Measurements from ENCODE around the gene PLBD1. TPM values are rescaled to one million over a fixed set of nuclear protein-coding genes. Genes with fewer than 3 reads are reported as not detected.

The PLBD1 gene
- polyA plus RNA-seq, 1 donor: 18.8 TPM

DNA sequence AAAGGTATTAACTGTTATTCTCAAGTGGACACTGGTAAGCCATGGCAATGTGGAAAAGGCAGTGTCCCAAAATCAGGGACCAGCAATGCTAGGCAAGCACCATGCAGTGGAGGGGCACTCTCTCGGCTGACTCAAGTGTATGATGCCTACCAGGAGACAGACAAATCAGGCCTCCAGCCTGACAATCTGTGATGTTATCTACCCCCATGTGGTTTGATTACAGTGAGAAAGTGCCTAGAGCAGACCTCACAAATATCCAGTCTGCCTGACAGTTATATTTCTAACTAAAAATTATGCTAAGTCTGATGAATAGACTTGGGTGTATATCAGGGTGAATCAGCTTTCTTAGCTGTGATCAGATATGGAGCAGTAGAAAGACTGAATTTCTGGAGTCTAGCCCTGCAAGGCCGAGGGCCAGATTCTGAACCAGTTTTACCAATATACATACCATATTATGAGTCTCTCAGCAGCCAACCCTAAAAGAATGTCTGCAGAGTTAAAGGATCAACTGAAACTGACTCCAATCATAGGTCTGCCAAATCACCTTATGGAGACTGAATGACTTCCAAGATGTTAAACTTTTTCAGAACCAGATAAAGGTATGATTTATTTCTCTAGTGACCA is 3.2 kb downstream of the PLBD1 start:
- DNase-seq: no peak

DNA sequence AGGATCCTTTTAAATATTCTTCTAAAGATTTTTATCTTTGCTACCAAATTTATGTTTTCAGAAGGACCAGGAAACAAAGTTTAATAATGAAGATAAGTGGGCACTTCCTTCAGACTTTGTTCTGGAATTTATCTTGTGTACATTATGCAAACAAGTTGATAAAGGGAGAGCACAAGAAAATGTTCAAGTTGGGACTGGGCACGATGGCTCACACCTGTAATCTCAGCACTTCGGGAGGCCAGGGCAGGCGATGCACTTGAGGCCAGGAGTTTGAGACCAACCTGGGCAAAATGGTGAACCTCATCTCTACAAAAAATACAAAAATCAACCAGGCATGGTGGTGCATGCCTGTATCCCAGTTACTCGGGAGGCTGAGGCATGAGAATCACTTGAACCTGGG is 4.6 kb downstream of the PLBD1 start:
- no peak for DNase-seq

DNA sequence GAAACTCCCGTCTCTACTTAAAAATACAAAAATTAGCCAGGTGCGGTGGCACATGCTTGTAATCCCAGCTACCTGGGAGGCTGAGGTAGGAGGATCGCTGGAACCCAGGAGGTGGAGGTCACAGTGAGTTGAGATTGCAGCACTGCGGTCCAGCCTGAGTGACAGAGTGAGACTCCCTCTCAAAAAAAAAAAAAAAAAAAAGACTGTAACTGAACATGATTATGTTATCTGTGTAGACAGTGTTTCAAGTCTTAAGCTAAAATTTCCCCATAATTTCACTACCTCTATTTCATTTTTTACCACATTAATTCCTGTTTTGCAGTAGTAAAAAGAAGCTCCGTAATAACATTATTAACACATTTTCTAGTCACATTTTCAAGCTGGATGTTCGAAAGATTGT is 5.4 kb downstream of the PLBD1 start:
- DNase-seq: no peak

DNA sequence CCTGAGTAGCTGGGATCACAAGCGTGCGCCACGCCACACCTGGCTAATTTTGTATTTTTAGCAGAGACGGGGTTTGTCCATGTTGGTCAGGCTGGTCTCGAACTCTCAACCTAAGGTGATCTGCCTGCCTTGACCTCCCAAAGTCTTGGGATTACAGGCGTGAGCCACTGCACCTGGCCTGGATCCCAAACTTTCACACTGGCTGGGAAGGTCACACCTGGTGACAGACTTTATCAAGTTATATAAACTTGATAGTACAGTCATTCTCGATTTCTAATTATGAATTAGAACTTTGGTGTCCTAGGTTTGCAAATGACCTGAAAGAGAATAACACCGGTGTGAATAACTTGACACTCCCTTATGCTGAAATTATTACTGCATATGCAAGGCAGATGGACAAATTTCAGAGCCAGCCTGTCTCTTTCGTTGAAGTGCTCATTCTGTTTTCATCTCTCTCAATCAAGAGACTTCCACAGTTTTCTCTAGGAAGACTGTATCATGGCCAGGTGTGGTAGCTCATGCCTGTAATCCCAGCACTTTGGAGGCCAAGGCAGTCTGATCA is 5.9 kb downstream of the PLBD1 start:
- no peak for DNase-seq

DNA sequence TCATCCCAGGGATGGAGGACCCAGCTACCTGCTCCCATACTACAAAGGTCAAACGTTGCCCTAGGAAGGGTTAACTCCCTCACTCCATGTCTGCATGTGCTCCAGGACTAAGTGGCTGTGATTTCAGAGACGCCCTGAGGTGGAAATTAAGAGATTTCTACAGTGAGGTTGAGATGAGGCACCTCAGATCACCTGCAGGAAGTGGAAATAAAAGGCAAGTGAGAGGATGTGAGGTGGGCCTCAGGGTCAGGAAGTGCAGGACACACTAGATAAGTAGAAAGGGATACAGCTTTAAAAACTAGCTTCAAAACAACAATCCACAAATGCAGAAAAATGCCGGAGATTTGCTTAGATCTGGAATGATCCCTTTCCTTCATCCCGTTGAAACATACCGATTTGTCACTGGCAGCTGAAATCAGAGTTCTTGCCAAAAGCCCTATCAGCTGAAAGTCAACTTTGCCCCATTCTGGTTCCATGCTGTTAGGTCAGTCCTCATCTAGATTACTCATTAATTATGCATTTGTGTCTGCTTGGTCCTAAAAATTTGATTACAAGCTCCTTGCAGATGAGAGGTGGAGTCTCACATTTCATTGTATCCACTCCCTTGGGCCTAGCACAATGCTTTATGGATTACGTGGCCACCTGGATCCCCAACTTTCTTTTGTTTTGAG is 6.6 kb downstream of the PLBD1 start:
- no peak for DNase-seq

DNA sequence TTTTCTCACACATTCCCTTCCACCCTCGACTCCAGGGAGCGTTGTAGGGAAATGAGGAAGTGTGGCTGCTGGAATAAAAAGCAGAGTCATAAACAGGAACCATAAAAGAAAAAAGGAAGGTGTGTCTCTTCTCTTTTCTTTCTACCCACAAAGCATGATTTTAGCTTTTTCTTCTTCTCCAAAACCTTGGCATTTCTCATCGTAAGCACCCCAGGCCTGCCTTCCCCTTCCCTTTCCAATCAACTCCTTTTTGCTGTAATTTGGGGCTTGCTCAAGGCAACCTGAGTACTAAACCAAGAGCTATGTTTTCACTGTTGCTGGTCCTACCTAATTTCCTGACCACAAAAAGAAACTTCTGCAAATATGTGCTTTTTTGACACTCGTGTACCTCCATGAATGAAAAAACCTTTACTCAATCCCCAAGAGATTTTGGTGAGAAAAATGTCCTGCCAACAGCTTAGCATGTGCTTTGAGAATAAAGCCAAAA is 9.2 kb downstream of the PLBD1 start:
- no peak for DNase-seq

DNA sequence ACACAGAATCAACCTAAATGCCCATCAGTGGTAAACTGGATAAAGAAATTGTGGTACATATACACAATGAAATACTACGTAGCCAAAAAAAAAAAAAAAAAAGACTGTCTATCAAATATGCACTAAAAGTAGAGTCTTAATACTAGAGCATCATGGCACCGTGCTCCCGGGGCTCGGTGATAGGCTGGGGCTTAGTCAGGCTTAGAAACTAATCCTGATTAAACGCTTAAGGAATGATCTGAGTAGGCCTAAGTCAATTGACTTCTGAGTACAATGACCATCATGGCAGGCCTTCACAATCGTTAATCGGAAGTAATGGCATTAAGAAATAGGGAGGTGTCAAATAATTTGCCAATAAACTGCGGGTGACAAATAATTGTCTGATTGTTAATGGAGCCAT is 9.7 kb downstream of the PLBD1 start:
- no peak for DNase-seq

DNA sequence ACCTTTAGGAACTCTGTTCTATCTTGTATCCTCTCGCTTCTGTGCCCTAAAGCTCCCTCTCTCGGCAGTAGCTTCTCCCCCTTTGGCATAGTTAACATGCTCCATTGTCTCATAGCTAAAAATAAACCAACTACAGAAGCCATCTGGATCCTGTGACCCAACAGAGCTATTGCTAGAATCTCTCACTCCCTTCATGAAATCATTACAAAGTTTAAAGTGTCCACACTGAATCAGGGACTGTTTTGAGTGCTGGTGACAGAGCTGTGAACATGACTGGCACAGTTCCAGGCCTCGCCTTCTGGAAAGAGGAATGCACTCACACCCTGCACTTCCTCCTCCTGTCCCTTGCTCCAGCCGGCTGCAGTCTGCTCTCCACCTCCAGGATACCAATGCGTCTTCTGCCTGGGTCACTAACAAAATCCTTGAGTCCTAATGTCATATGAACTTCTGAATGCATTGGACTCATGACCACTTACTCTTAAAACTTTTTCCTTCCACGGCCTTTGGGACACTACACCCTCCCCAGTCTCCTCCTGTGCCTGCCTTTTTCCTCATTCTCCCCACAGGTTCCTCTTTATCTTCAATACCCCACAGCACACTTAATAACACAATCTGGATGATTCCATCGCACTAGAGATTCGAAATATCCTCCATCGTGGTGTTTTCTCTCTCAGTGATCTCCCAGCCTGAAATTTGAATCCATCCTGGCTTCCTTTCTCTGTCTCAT is 13.2 kb downstream of the PLBD1 start:
- peak; percentile 34 for DNase-seq

DNA sequence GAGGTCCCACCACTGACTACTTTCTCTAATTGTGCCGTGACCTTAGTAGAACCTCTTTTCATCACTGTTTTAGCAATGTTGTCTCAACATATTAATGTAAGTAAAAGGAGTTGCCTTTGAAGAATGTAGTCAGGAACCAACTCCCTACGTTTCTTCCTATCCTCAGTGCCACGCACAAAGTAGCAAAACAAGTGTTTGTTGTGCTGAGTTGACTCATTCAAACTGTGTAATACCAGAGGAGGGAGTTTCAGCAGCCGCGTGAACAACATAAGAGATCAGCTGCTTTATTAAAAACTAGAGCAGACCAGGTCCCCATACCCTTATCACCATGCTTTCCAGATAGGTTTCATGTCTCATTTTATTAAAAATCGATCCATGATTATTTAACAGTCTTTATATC is 19.1 kb downstream of the PLBD1 start:
- DNase-seq: no peak

DNA sequence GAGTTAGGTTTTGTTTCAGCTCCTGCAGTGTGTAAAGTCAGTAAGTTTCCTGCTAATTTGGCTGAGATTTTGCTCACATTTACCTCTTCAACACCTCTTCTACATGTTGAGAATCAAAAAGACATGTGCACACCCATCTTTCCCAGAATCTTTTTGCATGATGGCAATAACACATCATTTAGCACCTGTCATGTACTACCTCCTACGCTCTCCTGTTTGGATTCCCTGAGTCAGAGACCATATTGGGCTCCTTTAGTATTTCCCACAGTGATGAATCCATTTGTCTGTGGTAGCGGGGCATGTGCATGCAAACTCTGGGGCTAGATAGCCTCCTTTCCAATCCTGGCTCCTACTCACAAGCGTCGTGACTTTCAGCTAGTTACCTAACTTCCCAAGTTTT is 20.1 kb downstream of the PLBD1 start:
- DNase-seq: no peak

DNA sequence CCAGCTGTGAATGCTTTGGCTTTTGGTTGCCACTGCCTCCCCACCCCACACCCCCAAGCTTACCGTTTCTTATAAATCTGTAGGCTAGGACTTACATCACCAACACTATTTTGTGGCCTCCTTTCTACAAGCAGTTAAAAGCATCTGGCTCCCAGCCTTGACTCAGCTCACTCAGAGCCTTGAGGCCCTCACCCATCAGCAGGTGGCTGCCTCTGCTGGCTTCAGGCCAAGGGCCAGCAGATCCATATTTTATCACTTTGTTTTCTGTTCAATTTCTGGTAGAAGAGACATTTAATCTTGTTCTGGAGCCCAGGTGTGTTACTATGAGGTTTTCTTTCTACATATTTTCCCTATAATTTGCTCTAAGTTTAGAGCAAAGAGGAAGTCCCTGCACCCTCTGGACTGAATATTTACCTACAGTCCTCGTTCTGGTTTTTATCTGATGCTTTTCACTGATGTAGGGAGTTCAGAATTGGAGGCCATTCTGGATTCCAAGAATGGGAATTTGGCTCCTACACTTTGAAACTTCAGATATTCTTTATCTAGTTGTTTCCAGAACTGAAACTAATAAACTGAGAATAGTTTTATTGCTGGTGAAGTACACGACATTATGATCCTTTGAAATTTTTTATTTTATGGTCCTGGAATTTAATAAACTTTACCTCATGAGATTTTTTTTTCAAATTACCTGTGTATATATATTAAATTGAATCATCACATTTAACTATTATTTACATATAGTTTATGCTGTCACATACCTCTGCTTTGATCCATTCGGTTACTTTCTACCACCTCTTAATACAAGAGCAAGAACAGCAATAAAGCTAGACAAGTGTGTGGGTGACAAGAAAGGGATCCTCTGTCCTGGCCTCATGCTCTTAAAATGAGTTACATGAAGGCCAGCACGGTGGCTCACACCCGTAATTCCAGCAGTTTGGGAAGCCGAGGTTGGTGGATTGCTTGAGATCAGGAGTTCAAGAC is 22.2 kb downstream of the PLBD1 start:
- no peak for DNase-seq

DNA sequence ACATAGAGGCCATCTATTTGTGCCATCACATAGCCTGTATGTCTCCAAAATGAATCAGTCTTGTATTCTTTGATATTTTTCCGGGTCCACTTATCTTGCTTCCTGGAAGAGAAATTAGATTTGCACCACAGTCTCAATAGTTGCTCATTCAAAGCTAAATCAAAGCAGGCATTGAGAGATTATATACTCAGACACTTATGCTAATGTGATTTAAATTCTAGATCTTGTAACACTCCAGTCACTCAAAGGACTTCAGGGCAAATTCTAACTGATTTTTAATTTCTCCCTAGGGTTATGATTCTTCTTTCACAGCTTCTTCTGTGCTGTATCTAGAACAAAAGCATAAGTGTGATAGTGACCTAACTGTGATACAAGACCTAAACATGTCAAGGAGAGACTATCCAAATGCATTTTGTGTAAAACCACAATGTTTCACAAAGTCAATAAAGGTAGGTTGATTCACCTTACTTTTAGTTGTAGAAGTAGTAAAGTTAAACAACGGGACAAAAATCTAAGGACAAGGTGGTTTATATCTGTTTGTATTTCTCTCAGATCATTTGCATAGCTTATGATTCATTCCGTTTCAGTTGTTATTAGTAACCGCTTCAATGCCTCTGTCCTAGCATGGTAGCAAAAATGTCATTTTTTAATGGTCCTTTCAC is 26.8 kb downstream of the PLBD1 start:
- no peak for DNase-seq

DNA sequence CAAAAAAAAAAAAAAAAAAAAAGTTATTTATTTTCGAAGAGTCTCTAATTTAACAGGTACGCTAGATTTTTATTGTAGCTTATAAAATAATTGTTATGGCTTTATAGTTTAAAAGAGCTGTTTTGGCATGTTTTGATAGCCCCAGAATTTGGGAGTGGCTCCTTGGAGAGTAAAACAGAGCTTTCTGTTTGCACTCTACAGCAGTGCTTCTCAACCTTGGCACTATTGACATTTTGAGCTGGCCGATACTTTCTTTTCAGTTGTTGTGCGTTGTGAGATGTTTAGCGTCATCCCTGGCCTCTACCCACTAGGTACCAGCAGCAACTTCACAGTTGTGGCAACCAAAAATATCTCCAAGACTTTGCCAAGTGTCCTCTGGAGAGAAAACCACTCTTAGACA is 30.6 kb downstream of the PLBD1 start:
- DNase-seq: no peak

DNA sequence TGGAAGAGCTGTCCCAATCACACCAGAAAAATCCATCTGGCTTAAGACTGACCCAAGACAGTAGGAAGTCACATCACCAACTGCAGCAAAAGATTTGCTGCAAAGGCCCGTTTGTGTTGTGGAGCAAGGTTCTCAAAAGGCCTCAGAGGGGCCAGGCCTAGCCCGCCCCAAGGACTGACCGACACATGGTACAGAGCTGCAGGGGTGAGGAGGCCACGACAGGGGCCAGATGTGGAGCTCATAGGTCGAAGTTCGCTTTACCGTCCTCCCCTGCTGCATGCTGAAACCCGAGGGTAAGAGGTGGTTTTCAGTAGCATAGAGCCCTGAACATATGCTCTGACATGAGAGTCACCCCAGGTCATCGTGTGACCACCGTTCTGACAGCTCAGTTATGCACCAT is 35.5 kb downstream of the PLBD1 start:
- DNase-seq: no peak

DNA sequence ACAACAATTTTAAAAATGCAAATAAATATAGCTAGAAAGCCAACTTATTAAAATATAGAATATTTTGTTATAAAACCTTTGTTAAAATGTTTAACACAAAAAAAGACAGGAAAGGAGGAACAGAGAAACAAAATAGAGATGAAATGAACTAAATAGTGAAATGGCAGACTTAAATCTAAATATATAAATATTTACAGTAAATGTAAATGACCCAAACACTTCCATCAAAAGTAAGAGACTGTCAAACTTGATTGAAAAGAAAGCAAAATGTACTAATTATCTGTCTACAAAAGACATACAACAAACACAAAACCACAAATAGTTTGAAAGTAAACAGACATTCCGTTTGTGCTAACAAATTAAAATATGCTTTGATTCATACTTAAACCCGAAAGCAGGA is 41.7 kb downstream of the PLBD1 start:
- no peak for DNase-seq

DNA sequence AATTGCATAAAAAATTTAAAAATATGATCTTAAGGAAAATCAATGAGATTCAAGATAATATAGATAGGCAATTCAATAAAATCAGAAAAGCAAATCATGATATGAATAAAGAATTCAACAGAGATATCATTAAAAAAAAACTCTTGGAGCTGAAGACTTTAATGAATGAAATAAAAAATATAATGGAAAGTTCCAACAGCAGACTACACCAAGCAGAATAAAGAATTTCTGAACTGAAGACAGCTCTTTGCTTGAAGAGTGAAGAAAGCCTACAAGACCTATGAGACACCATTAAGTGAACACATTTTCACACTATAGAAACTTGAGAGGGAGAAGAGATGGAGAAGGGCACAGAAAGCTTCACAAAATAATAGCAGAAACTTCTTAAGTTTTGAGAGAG is 45.9 kb downstream of the PLBD1 start:
- no peak for DNase-seq

DNA sequence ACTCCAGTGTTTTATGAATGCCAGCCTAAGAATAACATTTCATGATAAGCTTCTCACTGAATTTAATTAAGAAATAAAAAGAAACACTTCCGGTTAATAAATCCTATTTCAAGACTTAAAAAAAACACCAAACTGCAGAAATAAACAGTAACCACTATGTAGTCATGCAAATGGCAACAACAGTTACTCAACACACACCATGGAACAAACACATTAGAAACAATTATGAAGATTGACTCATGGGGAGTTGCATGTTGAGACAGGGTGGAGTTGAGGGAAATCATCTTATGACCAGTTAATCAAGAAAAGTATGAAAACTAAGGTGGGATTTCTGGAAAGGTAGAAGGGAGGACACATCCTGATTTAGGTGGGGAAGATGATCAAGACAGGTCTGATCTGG is 52.7 kb downstream of the PLBD1 start:
- DNase-seq: no peak

DNA sequence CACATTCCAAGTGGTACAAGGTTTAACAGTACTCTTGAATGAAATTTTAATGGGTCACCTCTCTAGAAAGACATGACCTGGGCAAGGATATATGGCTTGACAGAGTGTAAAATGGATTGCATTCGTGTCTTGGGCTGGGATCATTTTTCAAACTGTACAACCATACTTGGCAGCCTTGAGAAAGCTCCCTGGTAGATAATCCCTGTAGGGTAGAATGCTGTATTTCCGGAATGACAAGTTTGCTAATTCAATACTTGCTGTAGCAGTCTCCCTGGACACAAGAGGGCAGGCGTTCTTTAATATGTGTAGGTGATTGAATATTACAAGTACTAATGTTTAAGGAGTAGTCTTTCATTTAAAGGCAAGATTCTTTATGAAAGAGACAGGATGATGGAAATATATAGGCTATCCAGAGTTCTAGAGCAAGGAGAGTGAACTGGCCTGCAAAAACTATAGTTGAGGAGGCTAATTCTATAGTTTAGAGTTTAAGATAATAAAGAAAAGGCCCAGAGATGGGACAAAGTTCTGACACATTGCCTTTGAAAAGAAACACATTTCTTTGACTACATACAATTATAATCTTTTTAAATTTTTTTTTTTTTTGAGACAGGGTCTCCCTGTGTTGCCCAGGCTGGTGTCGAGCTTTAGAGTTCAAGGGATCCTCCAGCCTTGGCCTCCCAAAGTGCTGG is 53.4 kb downstream of the PLBD1 start:
- no peak for DNase-seq

DNA sequence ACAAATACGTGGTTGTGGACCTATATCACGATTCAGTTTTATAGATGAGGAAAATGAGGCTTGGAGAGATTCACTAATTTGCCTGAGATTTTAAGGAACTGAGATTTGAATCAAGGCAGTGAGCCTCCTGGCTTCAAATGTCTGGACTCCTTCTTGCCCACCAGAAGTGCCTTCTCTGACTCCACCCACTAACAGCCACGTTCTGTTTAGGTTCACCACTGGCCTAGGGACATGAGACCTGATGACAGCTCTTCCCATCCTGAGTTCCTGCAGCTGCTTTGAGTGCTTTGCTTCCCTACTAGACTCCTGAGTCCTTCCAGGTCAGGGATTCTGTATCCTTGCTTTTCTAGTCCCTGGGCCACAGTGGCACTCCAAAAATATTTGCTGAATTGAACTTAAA is 57.1 kb downstream of the PLBD1 start:
- DNase-seq: no peak

DNA sequence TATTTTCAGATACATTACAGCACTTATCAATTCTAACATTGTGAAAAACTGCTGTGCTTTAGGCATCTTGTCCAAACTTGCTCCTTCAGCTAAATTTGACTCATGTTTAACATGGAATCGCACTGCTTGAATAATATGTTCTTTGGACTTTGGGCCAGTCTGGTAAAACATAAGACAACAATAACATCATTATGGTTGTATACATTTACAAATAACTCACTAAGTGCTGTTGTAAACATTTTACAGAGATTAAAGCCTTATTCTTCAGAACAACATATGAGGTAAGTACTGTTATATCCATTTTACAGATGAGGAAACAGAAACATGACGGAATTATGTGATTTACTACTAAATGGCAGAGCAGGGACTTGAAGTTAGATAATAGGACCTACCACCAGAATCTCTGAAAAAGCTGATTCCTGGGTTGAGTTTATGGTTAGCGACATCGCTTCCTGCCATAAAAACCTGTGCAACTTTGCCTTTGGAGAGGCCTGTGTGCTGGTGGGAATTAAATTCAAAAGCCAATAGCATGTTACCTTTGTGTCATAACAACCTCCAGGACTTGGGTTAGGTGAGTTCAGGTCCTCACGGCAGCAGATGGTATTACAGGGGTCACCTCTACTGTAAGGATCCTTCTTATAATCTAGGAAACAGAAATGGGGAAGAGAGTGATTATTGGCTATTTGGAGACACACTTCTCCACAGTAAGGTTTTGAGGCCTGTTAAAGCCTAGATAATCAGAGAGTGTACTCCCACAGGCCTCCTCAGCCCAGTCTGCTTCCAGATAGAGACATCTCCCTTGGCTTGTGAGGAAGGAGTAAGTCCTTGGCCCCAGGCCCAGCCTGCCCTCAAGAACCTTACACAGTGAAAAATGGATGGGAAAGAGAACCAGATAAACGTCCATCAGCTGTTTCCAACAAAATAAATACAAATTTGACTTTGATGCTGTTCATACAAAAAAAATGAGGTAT is 61.8 kb downstream of the PLBD1 start:
- no peak for DNase-seq

All from hindlimb muscle (tissue), 1 donor.